HFFc6 (cell line): ENCODE results near the gene OBP2A. TPM values are rescaled to one million over a fixed set of nuclear protein-coding genes. Genes with fewer than 3 reads are reported as not detected.

Source experiments
- DNase-seq: peaks from one replicate; pipeline ENCODE4 v3.0.0-alpha.2; 2018
- H3K27ac Mint-ChIP-seq: 2 replicates; pipeline ENCODE4 v1.8.0; 2020; ENCODE audit warnings: mild to moderate bottlenecking, mixed read lengths
- H3K27me3 Mint-ChIP-seq: 2 replicates; pipeline ENCODE4 v1.8.0; 2021; ENCODE audit warnings: mild to moderate bottlenecking, moderate library complexity, mixed read lengths; ENCODE audit not compliant: insufficient read depth
- H3K36me3 Mint-ChIP-seq: 2 replicates; pipeline ENCODE4 v1.8.0; 2021; ENCODE audit warnings: low read depth, mixed read lengths
- H3K4me1 Mint-ChIP-seq: 2 replicates; pipeline ENCODE4 v1.8.0; 2020; ENCODE audit warnings: low read depth, mixed read lengths
- H3K4me3 Mint-ChIP-seq: 2 replicates; pipeline ENCODE4 v1.8.0; 2020; ENCODE audit warnings: mild to moderate bottlenecking, moderate library complexity, mixed read lengths
- H3K9me3 Mint-ChIP-seq: 2 replicates; pipeline ENCODE4 v1.8.0; 2020; ENCODE audit warnings: mild to moderate bottlenecking, mixed read lengths
- CTCF ChIP-seq: fragments of 200-600 bp; sonication (generic); IDR thresholded peaks from 2 replicates; pipeline ENCODE4 v1.5.0; 2021; ENCODE audit warnings: antibody characterized with exemption, mild to moderate bottlenecking
- total RNA-seq, 6 experiments: library from RNA; stranded (reverse); fragmentation: NEBNext Ultra II Directional; extraction: Animal tissue kit (Norgen Biotek cat#: 25700); gene quantifications; 2 replicates in 1 of 6; 3 replicates in 5 of 6; pipeline ENCODE4 v1.2.3, GENCODE V29; 2021

Gene OBP2A
- total RNA-seq, 6 experiments from 2014 or later, result not detected

GRCh38 chr9:135562235-135562745, 16.4 kb downstream of the OBP2A start:
- no peaks in the 10 kb centered on the region for H3K36me3 Mint-ChIP-seq
- H3K27ac Mint-ChIP-seq, result no peak overlapping the region
- H3K4me3 Mint-ChIP-seq, result no peak overlapping the region
- no peaks in the 10 kb centered on the region for H3K4me1 Mint-ChIP-seq
- H3K27me3 Mint-ChIP-seq, result peaks cover 4% of the 10 kb centered on the region; the same call in 1 of the 2 replicates
- no peak for DNase-seq
- no peak for TF ChIP-seq CTCF
- peaks cover 7% of the 10 kb centered on the region; the same call in 1 of the 2 replicates for H3K9me3 Mint-ChIP-seq

- H3K27ac Mint-ChIP-seq, result no peak overlapping the region
- H3K4me1 Mint-ChIP-seq, result no peaks in the 10 kb centered on the region
- DNase-seq, result no peak
- no peak for TF ChIP-seq CTCF
- no peak overlapping the region for H3K4me3 Mint-ChIP-seq
- H3K9me3 Mint-ChIP-seq, result peaks cover 7% of the 10 kb centered on the region; the same call in 1 of the 2 replicates
- peaks cover 6% of the 10 kb centered on the region for H3K27me3 Mint-ChIP-seq
- no peaks in the 10 kb centered on the region for H3K36me3 Mint-ChIP-seq
These were observed 17.1 kb downstream of the OBP2A start for GRCh38 chr9:135563039-135563476.

DNA sequence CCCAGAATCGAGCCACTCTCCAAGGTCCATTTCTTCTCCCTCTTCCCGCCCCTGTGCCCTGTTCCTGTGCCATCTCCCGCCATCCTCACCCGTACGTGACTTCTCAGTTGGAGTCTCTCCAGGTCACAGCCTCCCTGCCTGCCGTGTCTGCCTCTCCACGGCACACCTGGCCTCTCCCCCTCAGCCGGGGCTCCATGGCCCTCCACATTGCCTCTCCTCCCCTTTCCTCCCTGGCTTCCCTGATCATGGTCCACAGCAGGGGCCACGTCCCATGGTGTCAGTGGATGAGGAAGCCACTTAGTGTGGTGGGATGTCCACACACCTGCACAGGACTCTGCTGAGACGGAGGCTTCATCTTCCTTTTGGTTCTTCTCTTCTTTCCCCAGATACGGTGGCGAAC, 17.9 kb downstream of the OBP2A start:
- Mint-ChIP-seq H3K4me1 (no peaks in the 10 kb centered on the region), H3K36me3 (no peaks in the 10 kb centered on the region), H3K27me3 (peaks cover 8% of the 10 kb centered on the region), H3K27ac (no peak overlapping the region), H3K4me3 (no peak overlapping the region), H3K9me3 (peaks cover 9% of the 10 kb centered on the region; the same call in 1 of the 2 replicates)
- TF ChIP-seq CTCF, result no peak
- no peak for DNase-seq

GRCh38 chr9:135565141-135565628, 19.3 kb downstream of the OBP2A start:
- peaks cover 13% of the 10 kb centered on the region for H3K27me3 Mint-ChIP-seq
- no peaks in the 10 kb centered on the region for H3K4me1 Mint-ChIP-seq
- peaks cover 16% of the 10 kb centered on the region; the same call in 1 of the 2 replicates for H3K9me3 Mint-ChIP-seq
- no peak overlapping the region for H3K27ac Mint-ChIP-seq
- TF ChIP-seq CTCF, result no peak
- no peak for DNase-seq
- no peaks in the 10 kb centered on the region for H3K36me3 Mint-ChIP-seq
- H3K4me3 Mint-ChIP-seq, result no peak overlapping the region

GRCh38 chr9:135565636-135566035, 19.7 kb downstream of the OBP2A start:
- Mint-ChIP-seq H3K27me3 (peaks cover 13% of the 10 kb centered on the region), H3K4me3 (no peak overlapping the region), H3K4me1 (no peaks in the 10 kb centered on the region), H3K9me3 (peaks cover 16% of the 10 kb centered on the region; the same call in 1 of the 2 replicates), H3K36me3 (no peaks in the 10 kb centered on the region), H3K27ac (no peak overlapping the region)
- TF ChIP-seq CTCF, result no peak
- no peak for DNase-seq
